OCI-M1 (cell line): ENCODE results near the gene ATP8A2.
"Not testable (repeated sequence)": the region's sequence is repeated elsewhere in the genome, so short reads cannot be mapped to it uniquely, and the experiment has no call there.

Experiments used
- DNase-seq: peaks from one replicate; lab custom pipeline; 2025; lab: John Stamatoyannopoulos, UW

The ATP8A2 gene

DNA sequence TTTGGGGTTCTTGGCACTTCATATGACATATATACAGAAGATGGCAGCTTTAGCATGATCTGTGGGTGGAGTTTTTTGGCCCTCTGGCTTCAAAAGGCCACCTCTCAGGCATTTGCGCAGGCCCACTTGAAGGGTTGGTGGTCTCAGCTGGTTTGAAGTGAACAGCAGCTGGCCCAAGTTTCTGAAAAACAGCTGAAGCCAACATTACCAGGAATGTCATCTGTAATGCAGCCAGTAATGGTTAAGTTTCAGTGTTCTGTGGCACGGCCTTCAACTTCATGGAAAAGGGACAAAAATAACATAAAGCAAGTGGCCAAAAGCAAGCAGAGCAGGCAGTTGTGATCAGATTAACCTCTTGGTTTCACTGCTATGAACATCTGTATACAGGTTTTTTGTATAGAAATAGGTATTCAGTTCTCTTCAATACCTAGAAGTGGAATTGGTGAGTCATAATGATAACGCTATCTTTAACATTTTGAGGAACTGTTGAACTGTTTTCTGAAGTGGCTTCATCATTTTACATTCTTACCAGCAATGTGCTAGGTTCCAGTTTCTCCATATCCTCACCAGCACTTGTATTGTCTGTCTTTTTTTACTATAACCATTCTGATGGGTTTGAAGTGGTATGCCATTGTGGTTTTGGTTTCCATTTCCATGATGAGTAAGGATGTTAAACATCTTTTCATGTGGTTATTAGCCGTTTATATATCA lies 434.6 kb downstream of the ATP8A2 start:
- DNase-seq = peak; percentile 1

DNA sequence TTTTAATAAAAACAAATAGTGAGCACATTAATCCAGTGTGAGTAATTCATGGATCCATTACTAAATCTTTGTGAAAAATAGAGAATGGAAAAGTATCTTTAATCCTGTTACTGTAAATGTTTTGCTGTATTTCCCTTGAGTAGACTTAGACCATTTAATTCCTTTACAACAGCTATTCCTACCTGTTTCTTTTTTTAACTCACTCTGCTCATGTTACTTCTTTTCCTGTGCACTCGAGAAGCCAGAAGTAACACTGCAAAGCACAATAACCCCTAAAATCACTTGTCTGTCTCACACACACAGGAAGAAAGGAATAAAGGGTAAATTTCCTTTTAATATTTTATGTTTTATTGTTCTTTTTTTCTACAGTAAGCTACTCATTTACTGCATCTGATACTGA lies 435.8 kb downstream of the ATP8A2 start:
- DNase-seq = no peak

DNA sequence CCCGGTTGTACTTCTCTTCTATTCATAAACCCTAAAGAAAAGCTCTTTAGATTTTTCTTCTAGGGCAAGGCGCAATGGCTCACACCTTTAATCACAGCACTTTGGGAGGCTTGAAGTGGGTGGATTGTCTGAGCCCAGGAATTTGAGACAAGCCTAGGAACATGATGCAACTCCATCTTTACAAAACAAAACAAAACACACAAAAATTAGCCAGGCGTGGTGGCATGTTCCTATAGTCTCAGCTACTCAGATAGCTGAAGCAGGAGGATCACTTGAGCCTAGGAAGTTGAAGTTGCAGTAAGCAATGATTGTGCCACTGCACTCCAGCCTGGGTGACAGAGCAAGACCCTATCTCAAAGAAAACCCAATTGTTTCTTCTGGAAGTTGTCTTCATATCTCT lies 439.7 kb downstream of the ATP8A2 start:
- no peak for DNase-seq

DNA sequence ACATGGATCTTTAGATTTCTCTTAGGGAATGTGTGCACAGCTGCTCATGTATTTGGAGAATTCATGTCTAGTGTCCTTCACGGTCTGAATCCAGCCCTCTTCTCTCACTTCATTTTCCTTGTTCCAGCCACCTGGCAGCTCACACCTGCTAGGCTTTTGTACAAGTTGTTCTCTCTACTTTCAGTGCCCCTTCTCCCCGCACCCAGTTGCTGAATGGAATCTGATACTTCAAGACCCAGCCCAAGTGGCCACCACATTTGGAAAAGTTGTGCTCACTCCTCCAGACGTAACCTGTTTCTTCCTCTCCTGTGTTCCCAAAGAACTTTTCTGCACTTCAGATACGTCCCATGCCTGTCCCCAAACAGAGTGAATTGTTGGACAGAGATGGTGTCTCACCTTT lies 444.5 kb downstream of the ATP8A2 start:
- no peak for DNase-seq

DNA sequence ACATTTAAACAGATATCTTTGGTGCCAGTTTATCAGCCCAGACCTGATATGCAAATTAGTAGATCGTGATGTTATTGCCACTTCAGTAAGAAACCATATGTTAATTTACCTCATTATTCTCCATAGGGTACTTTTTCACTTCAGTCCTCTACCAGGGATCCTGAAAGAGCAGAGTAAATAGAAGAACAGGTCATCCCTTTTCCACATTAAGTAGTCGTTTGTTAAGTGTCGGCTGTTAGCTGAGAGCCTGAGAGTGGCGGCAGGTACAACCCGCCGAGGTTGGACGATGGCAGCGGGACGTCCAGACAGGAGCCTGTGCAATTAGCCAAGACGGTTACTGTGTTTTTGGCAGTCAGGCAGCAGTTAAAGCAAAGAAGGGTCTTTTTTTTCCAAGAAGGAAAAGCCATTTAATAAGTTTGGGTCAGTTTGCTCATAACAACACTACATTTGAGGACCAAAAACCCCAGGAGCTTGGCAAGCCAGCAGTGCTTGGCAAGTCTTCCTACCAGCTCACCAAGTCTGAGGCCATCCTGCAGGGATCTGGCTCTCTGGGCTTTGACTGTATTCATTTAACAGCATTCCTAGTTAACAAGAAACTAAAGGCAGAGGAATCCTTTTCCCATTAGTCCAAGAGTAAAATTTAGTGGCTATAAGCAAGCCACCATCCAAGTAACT lies 448.2 kb downstream of the ATP8A2 start:
- no peak for DNase-seq

DNA sequence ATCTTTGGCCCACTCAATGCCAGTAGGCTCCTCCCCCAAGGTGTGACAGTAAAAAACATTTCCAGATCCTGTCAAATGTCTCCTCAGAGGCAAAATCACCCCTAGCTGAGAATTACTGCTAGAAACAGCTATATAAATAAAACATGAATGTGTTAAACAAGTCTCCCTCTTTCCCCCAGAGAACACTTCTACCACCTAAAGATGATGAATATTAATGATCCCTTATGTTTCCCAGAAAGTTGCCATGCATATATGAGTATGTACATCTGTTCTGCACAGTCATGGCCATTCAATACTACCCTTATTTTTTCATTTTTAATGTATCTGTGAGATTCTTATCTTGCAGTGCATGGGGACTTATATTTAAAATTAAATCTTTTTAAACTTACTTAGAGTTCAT lies 450.0 kb downstream of the ATP8A2 start:
- DNase-seq = no peak

DNA sequence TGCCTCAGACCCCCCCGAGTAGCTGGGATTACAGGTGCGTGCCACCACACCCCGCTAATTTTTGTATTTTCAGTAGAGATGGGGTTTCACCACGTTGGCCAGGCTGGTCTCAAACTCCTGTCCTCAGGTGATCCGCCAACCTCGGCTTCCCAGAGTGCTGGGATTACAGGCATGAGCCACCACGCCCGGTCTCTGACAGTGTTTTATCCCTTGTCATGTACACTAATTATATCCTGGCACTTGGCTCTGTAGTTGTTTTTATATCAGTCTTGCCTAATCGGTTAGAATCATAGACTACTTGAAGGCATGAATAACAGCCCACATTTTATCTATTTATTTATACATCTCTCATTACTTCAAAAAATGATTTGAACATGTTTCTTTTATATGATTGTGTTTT lies 455.4 kb downstream of the ATP8A2 start:
- not testable (repeated sequence) for DNase-seq

DNA sequence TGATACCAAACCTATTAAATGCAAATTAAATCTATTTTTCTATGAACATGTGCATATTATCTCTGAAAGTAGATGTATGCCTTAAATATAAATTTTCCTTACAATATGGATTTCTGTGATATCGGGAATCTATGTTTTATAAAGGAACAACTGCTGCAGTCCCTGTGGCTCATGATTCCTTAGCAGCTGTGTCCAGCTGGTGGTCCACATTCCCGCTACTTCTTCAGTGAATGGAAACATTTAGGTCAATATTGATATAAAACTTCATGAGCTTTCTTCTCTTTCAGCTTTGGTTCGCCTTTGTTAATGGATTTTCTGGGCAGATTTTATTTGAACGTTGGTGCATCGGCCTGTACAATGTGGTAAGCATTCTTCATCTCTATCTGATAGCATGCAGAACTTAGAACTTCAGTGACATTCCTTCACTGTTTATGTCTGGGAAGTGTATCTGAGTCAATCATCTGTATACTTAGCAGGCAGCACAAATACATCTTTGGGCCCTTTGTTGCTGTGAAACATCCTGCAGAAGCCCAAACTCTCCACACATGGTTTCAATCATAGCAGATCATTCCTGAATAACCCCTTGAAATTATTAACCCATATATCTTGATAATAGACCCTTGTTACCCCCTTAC lies 456.2 kb downstream of the ATP8A2 start:
- no peak for DNase-seq

DNA sequence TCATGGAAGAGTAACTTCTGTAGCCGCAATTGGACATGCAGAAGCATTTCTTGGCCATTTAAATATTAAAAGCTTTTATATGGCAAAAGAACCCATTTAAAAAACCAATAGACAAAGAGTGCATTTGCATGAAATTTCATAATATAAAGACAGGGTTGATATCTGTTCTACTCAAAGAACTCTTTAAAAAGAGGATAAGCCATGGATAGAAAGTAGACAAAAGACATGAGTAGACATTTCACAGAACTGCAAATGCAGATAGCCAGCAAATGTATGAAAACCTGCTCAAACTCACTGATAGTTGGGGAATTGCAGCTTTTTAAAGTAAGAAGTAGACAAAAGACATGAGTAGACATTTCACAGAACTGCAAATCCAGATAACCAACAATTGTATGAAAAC lies 462.0 kb downstream of the ATP8A2 start:
- no peak for DNase-seq

DNA sequence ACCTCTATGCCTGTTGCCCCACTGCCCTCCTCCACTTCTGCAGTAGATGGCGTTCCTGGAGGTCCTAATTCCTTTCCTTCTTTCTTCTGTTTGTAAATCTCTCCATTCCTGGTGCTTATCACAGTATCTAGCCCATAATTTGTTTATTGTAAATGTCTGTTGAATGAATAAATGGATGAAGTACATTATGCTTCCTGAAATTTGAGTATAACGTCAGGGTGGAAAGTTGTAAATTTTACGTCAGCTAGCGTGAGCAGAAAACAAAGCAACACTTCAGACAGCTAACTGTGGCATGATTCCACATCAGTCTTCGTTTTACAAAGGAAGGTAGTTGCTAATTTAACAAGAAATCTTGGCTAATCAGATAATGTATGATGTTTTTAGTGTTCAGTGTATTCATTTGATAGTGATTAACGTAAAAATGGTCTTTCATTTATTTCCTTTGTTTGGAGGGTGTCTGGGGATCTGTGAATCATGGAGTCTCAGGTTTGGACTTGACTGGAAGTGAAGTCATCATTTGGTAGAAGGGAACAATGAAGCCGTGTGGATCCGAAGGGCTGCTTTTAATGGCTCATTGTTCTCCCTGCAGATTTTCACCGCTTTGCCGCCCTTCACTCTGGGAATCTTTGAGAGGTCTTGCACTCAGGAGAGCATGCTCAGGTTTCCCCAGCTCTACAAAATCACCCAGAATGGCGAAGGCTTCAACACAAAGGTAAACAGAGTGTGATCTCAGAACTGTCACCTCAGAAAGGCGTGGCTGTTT lies 465.0 kb downstream of the ATP8A2 start:
- no peak for DNase-seq

DNA sequence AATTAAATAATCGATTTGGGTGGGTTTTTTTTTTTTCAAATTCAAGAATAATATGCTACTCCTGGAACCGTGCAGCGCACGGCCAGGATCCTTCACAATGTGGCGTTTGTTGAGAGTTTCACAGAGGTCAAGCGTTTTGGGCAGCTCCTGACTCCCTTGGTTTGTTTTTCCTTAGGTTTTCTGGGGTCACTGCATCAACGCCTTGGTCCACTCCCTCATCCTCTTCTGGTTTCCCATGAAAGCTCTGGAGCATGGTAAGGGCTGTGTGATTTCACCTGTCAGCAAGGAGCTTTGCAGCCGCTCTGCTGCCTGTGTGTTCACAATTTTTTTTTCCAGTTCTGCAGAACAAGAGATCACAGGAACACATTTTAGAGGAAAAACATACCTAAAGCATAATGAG lies 467.6 kb downstream of the ATP8A2 start:
- no peak for DNase-seq

DNA sequence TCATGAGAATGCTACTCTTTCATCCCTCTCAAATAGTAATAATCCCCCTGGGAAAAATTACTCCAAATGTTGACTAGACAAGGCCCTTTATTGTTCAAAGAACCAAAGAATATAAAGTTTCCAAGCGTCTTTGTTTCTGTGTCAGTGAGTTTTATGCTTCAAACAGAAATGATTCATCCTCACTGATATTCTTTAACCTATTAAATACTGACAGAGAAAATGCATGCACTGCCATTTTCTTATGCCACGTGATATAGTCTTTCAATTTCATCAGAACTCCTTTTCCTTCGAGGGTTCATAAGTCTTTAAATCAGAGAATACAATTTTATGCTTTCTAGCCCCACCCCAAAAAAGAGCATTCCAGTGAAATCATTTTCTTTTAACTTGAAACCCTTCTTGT lies 468.5 kb downstream of the ATP8A2 start:
- no peak for DNase-seq

DNA sequence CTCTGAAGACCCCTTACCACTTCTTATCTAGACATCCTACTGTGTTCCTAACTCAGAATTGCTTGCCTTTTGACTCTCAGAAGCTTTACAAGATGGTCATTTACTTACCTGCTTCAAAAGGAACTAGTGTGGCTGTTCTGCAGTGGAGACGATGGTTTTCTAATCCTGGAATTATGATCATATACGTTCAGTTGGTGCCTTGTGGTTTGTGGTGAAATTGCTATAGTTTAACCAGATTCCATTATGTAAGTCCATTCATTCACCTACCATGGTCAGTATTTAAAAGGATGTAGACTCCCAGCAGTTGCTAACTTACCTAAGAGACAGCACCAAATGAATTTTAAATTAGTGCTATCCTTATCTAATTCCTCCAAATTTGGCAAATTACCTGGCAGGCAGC lies 469.2 kb downstream of the ATP8A2 start:
- DNase-seq = no peak

DNA sequence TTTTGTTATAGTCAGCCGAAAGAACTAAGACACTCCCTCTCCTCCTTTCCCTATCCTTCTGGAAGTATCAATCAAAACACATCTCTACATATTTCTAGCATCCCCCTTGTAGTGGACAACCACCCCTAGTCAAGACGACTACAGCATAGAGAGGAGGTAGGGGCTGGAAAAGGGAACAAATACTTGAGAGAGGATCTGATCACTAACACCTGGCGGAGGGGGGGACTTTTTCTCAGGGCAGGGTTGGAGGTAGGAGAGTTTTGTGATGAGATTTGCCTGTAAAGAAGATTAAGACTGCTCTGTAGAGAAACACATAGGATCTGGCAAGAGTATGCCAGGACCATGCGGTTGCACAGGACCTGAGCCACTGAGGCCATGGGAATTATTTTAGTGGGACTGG lies 471.9 kb downstream of the ATP8A2 start:
- DNase-seq = no peak

DNA sequence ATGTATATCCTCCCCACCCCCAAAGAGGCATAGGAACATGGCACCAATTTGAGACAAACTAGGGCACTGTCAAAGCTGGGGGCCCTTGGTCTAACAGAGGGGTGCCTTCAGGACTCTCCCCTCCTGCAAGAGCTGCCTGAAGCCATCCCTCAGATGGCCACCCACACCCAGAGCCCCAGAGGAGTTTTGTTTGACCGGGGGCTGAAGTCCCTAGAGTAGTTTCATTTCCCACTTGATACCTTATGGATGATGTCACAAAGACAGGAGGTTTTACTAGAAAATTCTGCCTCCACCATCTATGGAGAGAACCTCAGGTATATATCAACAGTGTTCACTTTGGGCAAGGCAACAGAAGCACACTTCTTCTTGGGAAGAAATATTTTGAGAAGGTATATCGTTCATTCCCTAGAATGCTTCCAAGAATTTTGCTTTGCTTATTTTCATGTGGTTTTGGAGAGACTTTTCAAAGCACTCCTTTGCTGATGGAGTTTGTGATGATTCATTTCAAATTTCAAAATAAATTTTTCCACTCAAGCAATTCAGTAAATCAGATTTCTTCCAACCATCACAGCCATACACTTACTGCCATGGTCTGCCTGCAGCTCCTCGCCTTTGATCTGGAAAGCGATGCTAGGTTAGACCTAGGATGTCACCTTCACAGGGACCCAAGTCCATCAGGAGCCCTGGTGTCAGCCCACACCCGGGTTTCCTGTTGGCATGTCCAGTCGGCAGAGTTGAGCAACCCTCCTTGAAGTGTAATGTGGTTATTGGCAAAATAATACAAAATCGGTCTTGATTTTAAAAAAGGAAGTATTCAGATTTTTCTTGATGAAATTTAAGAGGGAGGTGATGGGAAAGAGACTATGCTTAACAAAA lies 473.0 kb downstream of the ATP8A2 start:
- DNase-seq = no peak

DNA sequence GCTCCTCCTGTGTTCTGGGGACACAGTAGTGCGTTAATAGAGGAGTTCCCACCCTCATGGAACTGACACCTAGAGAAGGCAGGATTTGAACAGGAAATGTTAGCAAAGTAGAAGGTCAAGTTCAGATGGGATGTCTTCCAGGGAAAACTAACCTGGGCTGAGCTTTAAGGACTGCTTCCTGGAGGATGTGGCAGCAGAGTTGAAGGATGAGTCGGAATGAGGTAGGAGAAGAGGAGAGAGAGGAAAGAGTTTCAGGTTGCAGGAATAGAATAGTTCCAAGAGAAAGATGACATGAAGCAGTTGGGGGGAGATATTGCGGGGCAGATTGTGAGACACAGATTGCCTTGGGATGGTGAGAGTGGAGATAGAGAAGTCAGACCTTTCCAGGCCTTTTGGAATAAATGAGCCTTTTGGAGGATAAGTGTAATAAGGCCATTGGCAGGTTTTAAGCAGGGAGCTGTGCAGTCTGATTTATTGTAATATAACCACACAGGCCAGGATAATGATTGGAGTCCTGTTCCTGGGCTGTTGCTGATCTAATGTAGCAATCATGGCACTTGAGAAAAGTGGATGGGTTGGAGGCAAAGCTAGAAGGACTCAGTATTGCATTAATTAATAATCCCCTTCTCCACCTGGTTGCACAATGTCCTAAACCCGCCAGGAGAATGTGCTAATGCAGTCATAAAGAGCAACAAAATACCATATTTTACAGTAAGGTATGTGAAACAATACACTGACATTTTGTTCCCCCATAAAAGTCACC lies 474.6 kb downstream of the ATP8A2 start:
- no peak for DNase-seq

DNA sequence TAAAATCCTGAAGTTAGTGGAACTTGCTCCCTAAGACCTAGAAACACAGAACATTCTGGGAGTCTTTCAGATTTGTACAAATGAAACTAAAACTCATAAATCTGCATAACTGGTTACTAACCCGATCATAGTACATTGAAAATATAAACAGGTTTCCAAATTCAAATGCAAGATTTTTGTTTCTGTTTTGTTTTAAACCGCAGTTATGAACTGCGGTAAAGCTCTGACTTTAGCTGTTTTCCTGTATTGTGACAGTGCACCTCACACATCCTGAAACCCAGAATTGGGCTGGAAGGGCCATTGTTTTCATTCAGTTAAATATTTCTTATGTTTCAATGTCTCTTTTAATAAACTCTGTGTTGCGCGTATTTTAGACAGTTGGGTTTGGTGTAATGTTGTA lies 475.4 kb downstream of the ATP8A2 start:
- DNase-seq = no peak

DNA sequence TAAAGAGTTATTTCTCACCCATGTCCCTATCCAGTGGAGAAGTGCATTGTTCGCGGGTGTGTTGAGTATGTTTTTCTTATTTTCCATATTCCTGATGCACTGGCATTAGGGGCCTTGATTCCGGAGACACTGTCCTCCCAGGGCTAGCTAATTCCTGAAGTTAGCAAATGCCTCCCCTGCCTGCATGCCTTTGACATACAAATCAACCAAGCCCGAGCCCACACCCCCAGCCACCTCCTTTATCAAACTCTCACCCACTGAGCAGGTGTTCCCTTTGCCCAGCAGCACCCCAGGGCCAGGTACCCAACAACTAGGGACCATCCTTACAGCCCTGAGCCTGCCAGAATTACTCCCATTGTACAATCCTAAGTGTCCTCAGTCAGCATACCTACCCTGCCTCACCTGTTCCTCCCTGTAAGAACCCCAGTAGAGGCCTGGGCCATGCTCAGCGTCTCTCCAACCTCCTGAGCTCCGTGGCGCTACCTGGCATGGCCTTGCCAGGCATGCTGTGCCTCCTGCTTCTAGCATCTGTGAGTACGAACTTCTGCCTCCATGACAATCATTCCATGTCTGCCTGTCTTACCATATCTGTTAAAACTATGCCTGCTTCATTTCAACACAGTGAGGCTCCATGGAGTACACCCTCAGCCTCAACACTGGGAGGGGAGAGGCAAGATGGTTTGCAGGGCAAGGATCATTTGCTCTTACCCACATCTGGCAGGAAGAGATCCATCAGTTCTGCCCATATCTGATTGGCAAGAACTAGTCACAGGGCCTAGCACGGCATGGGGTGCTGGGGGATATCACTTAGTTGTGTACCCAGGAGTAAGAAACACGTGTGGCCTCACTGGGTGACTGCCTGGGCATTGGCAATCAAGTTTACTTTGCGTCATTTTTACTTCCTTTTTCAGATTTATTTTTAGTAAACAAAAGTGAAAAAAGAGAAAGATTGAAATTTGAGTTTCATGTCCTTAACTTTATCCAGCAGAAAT lies 476.2 kb downstream of the ATP8A2 start:
- no peak for DNase-seq

DNA sequence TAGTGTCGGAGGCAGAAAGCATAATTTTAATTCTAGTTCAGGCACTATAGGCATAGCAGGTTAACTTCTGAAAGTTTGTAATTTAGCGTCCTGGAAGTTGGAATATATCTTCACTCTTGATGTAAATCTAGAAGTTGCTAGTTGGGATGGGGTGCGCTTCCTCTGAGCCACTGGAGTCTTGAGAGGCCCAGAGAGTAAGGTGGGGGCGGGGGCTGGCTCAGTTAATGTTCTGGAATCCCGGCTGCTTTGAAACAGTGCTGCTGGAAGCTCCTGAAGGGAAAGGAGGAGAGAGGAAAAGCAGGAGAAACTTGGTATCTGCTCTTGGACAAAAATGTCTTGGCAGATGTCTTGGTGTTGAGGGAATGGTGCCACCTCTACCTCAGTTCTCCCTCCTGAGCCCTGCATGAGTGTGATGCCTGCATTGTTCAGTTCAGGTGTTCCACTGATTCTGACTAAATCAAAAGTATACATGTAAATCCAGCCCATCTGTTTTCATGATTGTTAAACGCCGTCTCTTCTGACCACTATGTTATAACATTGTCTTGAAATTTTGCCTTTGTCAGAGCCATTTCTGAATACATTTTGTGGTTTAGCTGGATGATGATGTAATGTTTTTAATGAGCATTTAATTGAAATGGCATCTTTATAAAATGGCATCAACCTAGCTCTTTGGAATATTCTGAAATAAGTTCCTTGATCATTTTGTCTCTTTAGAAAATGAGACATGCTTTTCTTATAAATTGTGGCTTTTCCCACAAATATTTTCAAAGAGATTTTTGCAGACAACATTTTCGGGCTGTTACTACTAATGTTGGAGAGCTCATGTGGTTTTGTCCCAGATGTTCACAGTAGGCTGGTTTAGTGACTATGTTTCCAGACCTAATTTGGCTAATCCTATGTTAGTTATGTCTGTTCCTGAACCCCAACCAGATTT lies 477.3 kb downstream of the ATP8A2 start:
- no peak for DNase-seq
